ENCODE measurements around the gene MED29.

The MED29 gene

DNA sequence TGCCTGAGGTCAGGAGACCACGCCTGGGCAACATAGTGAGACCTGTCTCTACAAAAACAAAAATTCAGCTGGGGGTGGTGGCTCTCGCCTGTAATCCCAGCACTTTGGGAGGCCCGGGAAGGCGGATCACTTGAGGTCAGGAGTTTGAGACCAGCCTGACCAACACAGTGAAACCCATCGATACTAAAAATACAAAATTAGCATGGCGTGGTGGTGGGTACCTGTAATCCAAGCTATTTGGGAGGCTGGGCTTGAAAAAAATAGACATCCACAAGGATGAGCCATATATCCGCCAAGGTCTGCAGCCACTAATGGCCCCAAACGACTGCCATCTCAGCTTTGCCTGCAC lies 41.5 kb downstream of the MED29 start:
- intact Hi-C loops (cut with DNase I; ENCODE audit: low total_unique reads): no loop called here
- no peaks in the 10 kb centered on the region for H3K27me3 ChIP-seq
- H3K9me3 ChIP-seq: no peaks in the 10 kb centered on the region
- H3K4me3 ChIP-seq: no peak overlapping the region
- DNase-seq: no peak
- peaks cover 24 to 36% (median 35%) of the 10 kb centered on the region in 3 donors for H3K36me3 ChIP-seq
- peaks cover 0 to 50% (median 38%) of the 10 kb centered on the region in 4 donors for H3K4me1 ChIP-seq
- TF ChIP-seq, protein P1, sequence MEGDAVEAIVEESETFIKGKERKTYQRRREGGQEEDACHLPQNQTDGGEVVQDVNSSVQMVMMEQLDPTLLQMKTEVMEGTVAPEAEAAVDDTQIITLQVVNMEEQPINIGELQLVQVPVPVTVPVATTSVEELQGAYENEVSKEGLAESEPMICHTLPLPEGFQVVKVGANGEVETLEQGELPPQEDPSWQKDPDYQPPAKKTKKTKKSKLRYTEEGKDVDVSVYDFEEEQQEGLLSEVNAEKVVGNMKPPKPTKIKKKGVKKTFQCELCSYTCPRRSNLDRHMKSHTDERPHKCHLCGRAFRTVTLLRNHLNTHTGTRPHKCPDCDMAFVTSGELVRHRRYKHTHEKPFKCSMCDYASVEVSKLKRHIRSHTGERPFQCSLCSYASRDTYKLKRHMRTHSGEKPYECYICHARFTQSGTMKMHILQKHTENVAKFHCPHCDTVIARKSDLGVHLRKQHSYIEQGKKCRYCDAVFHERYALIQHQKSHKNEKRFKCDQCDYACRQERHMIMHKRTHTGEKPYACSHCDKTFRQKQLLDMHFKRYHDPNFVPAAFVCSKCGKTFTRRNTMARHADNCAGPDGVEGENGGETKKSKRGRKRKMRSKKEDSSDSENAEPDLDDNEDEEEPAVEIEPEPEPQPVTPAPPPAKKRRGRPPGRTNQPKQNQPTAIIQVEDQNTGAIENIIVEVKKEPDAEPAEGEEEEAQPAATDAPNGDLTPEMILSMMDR (IDR thresholded peaks at IDR 0.05): no peak
- no peak overlapping the region for H3K27ac ChIP-seq

DNA sequence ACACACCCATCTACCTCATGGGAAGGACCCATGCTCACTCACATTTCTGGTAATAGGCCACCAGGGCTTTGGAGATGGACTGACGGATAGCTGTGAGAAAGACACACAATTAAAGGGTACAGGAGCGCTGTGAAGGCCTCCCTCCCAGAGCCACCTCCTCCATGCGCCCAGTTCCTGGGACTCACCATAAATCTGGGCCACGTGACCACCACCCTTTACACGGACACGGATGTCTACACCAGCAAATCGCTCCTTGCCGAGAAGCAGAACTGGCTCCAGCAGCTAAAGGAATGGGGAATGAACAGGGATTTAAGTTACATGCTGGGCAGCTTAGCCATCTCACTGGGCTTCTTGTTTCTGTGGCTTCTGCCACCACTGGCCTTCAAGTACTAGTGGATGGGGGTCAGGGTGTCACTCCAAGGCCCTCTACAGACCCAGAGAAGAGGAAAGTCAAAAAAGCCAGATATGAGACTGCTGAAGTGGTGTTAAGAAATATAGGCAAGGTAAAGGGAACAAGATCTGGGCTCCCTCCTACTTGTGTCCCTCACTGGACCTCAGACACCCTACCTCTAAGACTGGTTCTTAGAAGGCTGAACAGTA lies 42.4 kb downstream of the MED29 start:
- no peak for DNase-seq
- H3K9me3 ChIP-seq: no peaks in the 10 kb centered on the region
- no peaks in the 10 kb centered on the region for H3K27me3 ChIP-seq
- H3K27ac ChIP-seq: no peak overlapping the region
- H3K4me1 ChIP-seq: peaks cover 0 to 41% (median 32%) of the 10 kb centered on the region in 4 donors
- H3K36me3 ChIP-seq: peaks cover 24 to 36% (median 35%) of the 10 kb centered on the region in 3 donors
- TF ChIP-seq, protein P1 (IDR thresholded peaks at IDR 0.05): no peak
- intact Hi-C loops (cut with DNase I; ENCODE audit: low total_unique reads): no loop called here
- H3K4me3 ChIP-seq: no peak overlapping the region

DNA sequence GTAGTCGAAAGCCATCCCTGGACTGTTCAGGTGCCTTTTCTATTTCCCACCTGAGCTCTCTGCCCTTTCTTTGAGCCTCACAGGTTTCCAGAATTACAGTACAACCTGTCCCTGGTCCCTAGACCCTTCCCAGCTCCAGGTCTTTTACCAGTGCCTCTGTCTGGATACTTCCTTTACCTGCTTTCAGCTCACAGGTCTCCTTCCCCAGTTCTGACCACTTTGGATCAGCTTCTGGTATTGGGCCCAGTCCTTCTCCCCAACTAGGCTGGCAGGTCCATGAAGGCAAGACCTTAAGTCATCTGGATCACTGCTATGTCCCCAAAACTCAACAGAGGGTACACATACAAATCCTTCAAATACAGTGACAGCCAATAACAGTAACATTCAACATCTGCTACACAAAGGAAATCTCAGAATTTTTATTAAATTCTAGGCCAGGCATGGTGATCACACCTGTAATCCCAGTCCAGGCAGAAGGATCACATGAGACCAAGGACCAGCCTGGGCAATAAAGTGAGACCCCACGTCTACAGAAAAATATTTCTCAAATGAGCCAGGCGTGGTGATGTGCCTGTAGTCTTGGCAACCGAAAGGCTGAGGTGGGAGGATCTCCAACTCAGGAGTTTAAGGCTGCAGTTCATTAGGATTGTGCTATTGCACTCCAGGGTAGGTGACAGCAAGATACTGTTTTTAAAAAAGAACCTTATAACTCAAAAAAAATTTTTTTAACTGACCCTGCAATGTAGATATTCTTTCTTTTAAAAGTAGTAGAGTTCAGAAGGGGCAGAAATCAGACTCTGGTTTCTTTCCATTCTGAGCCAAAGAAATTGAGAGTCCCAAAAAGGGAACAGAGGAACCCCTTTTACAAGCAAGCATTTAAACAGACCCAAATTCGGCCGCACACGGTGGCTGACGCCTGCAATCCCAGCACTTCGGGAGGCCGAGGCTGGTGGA lies 43.2 kb downstream of the MED29 start:
- Histone ChIP-seq H3K36me3 (peaks cover 24 to 36% (median 35%) of the 10 kb centered on the region in 3 donors), H3K4me1 (peaks cover 0 to 33% (median 23%) of the 10 kb centered on the region in 4 donors), H3K27ac (peak overlapping the region; percentile 81 to 90), H3K9me3 (no peaks in the 10 kb centered on the region), H3K4me3 (peak overlapping the region; percentile 84 to 85), H3K27me3 (no peaks in the 10 kb centered on the region)
- DNase-seq: no peak
- TF ChIP-seq, protein P1 (IDR thresholded peaks at IDR 0.05): no peak
- intact Hi-C loops (cut with DNase I; ENCODE audit: low total_unique reads): no loop called here

DNA sequence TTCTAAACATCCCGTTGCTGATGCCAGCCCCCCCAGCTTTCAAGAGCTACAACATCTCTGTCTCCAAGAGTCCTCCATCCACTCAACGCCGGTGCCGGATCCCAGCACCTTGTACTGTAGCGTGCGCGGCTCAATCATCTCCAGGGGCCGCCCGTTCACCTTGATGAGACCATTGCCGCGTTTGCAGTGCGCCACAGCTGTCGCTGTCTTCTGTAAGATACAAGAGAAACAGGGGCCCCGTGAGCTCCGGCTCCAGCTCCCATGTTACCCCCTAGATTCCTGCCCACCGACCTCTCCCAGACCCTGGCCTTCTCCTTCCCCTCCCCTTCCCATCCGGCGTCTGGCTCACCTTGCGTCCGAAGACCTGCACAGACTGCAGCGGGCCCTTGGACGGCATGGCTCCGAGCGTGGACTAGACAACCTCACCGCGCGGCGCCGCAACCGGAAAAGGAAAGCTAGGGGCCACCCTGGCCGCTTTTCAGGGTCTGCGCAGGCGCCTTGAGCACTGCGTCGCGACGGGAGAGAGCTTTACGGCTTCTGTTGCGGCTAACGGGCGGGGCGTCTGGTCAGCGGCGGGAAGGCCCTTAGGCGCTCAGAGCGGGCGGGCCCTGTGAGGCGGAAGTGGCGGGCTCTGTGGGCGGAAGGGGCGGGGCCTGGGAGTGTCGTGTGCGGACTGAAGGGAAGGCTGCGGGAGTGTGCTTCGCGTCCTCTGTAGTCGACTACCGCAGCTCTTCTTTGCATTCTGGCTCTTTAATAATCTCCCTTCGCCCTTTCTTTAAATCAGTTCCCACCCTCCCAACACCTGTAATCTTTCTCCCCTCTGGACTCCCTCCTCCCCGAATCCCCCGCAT lies 44.5 kb downstream of the MED29 start, which contains the start of gene RPS16:
Gene RPS16 (minus strand): TSS at position 451 of the 851 bp plus-strand sequence. CDS start 54 bp downstream, at position 397.
- DNase-seq: peak; percentile 98 to 99
- Histone ChIP-seq H3K4me1 (peaks cover 0 to 29% (median 24%) of the 10 kb centered on the region in 4 donors), H3K27ac (peak within 1 kb of the TSS; percentile 81 to 90), H3K9me3 (no peaks in the 10 kb centered on the region), H3K27me3 (no peaks in the 10 kb centered on the region), H3K36me3 (peaks cover 24 to 36% (median 35%) of the 10 kb centered on the region in 3 donors), H3K4me3 (peak within 1 kb of the TSS; percentile 84 to 85)
- TF ChIP-seq, protein P1 (IDR thresholded peaks at IDR 0.05): no peak
- intact Hi-C loops (cut with DNase I; ENCODE audit: low total_unique reads): no loop called here

DNA sequence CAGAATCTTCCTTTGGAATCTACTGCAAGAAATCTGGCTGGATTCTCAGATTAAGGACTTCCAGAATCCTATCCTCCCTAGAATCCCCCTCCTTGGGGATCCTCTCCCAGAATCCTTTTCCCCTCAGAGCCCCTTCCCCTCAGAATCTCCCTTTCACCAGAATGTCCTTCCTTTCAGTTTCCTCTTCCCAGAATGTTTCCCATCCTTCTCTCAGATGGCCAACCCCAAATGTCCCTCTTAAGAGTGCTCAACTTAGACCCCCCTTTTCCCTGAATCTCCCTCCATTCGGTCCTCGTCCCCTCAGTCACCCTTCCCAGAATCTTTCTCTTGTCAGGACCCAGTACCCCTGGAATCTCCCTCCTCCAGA lies 45.2 kb downstream of the MED29 start:
- TF ChIP-seq, protein P1 (IDR thresholded peaks at IDR 0.05): no peak
- Histone ChIP-seq H3K4me1 (peaks cover 0 to 29% (median 25%) of the 10 kb centered on the region in 4 donors), H3K9me3 (no peaks in the 10 kb centered on the region), H3K27ac (peak overlapping the region; percentile 81 to 90), H3K36me3 (peaks cover 24 to 34% (median 32%) of the 10 kb centered on the region in 3 donors), H3K27me3 (no peaks in the 10 kb centered on the region), H3K4me3 (peak overlapping the region; percentile 84 to 85)
- intact Hi-C loops (cut with DNase I; ENCODE audit: low total_unique reads): no loop called here
- DNase-seq: no peak
